ENCODE data around the gene PLIN1. TPM values are rescaled to one million over a fixed set of nuclear protein-coding genes. Genes with fewer than 3 reads are reported as not detected.

Gene PLIN1
- total RNA-seq, 1 experiment from 2014 or later, result 0.09 TPM

GRCh38 chr15:89640245-89640644, 38.9 kb downstream of the PLIN1 start:
- H3K14ac ChIP-seq (ENCODE audit: insufficient read depth, low read length), result no peak overlapping the region
- H3K9me3 ChIP-seq (ENCODE audit: control insufficient read depth, low read depth, low read length), result no peaks in the 10 kb centered on the region
- no peak overlapping the region for H3K4me2 ChIP-seq (ENCODE audit: insufficient read depth, insufficient read length, low read length)
- no peaks in the 10 kb centered on the region for H4K20me1 ChIP-seq (ENCODE audit: control insufficient read depth, insufficient read depth, insufficient read length)
- H3K27me3 Mint-ChIP-seq (ENCODE audit: low read depth), result no peaks in the 10 kb centered on the region; the same call in 1 of the 2 replicates
- no peak overlapping the region for H3K4me3 Mint-ChIP-seq
- H3K4ac ChIP-seq (ENCODE audit: low read depth, low read length), result no peak overlapping the region
- H3T11ph ChIP-seq (ENCODE audit: low read length), result no peak overlapping the region
- no peak overlapping the region for H2AFZ ChIP-seq (ENCODE audit: low read length)
- H2BK20ac ChIP-seq (ENCODE audit: low read depth, low read length, poor library complexity, severe bottlenecking), result no peak overlapping the region
- WGBS (ENCODE audit: extremely low coverage, insufficient read length, low lambda C conversion rate), result no CpG with 5 or more reads among the region's 5 CpGs
- no peak overlapping the region for H2BK12ac ChIP-seq (ENCODE audit: insufficient read length, low read depth, low read length)
- no peak overlapping the region for H3K27ac ChIP-seq (ENCODE audit: insufficient read length, low read depth, low read length)
- no peaks in the 10 kb centered on the region for H3K79me1 ChIP-seq (ENCODE audit: insufficient read depth, low read depth, low read length, poor library complexity, severe bottlenecking)
- no peaks in the 10 kb centered on the region for H3K4me1 ChIP-seq (ENCODE audit: insufficient read depth, low read length)
- H3K36me3 Mint-ChIP-seq (ENCODE audit: insufficient read depth in 1 of 3, low read depth in 3 of 3), result peaks cover 26 to 60% (median 45%) of the 10 kb centered on the region in 3 experiments
- H4K5ac ChIP-seq (ENCODE audit: insufficient read length, low read depth, low read length), result no peak overlapping the region
- H3K4me1 Mint-ChIP-seq, result no peaks in the 10 kb centered on the region
- H3K9me3 Mint-ChIP-seq, result peaks cover 6 to 11% of the 10 kb centered on the region in 2 experiments
- H3K9ac ChIP-seq (ENCODE audit: extremely low read depth, insufficient read length, low read length), result no peak overlapping the region
- H3K23me2 ChIP-seq (ENCODE audit: insufficient read length, low read depth, low read length, poor library complexity, severe bottlenecking), result no peaks in the 10 kb centered on the region
- no peaks in the 10 kb centered on the region for H3K27me3 ChIP-seq (ENCODE audit: insufficient read depth, low read length)
- no peak for DNase-seq
- H2BK120ac ChIP-seq (ENCODE audit: low read depth, low read length, poor library complexity, severe bottlenecking), result no peak overlapping the region
- no peaks in the 10 kb centered on the region for H3K79me2 ChIP-seq (ENCODE audit: insufficient read depth, low read length)
- no peak overlapping the region for H4K8ac ChIP-seq (replicated peaks; ENCODE audit: insufficient read length, low read depth, low read length)
- no peak overlapping the region for H2BK15ac ChIP-seq (ENCODE audit: low read depth, low read length)
- no peak overlapping the region for H3K27ac Mint-ChIP-seq
- no peak for TF ChIP-seq CTCF (conservative IDR thresholded peaks at IDR 0.05)
- no peak overlapping the region for H3K18ac ChIP-seq (ENCODE audit: insufficient read length, low read depth, low read length)
- H4K91ac ChIP-seq (ENCODE audit: insufficient read length, low read depth, low read length), result no peak overlapping the region
- H3K23ac ChIP-seq (ENCODE audit: insufficient read length, low read depth, low read length), result no peak overlapping the region
- H2AK5ac ChIP-seq (ENCODE audit: insufficient read length, low read length), result no peak overlapping the region
- no peak overlapping the region for H2BK5ac ChIP-seq (ENCODE audit: insufficient read length, low read length)
- no peak overlapping the region for H3K56ac ChIP-seq (ENCODE audit: insufficient read length, low read depth, low read length)
